Measurements from ENCODE around the gene BHLHA9.

DNA sequence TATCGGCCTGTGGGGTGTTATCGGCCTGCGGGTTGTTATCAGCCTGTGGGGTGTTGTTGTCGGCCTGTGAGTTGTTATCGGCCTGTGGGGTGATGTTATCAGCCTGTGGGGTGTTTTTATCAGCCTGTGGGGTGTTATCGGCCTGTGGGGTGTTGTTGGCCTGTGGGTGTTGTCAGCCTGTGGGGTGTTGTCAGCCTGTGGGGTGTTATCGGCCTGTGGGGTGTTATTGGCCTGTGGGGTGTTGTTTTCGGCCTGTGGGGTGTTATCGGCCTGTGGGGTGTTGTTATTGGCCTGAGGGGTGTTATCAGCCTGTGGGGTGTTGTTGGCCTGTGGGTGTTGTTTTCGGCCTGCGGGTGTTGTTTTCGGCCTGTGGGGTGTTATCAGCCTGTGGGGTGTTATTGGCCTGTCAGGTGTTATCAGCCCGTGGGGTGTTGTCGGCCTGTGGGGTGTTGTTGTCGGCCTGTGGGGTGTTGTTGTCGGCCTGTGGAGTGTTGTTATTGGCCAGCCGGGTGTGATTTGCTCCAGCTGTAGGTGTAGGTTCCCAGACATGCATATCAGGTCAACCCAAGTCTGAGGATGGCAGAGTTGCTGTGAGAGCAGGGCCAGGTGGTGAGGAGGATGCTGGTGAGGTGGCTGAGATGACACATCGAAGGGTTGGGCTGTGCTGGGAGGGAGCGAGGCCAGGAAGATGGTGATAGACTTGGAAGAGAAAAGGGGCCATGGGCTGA lies 16.3 kb downstream of the BHLHA9 start:
- no peak for TF ChIP-seq POLR2AphosphoS5 (IDR thresholded peaks at IDR 0.05)
- TF ChIP-seq, protein P1, sequence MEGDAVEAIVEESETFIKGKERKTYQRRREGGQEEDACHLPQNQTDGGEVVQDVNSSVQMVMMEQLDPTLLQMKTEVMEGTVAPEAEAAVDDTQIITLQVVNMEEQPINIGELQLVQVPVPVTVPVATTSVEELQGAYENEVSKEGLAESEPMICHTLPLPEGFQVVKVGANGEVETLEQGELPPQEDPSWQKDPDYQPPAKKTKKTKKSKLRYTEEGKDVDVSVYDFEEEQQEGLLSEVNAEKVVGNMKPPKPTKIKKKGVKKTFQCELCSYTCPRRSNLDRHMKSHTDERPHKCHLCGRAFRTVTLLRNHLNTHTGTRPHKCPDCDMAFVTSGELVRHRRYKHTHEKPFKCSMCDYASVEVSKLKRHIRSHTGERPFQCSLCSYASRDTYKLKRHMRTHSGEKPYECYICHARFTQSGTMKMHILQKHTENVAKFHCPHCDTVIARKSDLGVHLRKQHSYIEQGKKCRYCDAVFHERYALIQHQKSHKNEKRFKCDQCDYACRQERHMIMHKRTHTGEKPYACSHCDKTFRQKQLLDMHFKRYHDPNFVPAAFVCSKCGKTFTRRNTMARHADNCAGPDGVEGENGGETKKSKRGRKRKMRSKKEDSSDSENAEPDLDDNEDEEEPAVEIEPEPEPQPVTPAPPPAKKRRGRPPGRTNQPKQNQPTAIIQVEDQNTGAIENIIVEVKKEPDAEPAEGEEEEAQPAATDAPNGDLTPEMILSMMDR (IDR thresholded peaks at IDR 0.05): no peak
